Measurements from ENCODE around the gene CDIPT.
"Not testable (repeated sequence)": the region's sequence is repeated elsewhere in the genome, so short reads cannot be mapped to it uniquely, and the experiment has no call there.

The CDIPT gene, protein sequence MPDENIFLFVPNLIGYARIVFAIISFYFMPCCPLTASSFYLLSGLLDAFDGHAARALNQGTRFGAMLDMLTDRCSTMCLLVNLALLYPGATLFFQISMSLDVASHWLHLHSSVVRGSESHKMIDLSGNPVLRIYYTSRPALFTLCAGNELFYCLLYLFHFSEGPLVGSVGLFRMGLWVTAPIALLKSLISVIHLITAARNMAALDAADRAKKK

DNA sequence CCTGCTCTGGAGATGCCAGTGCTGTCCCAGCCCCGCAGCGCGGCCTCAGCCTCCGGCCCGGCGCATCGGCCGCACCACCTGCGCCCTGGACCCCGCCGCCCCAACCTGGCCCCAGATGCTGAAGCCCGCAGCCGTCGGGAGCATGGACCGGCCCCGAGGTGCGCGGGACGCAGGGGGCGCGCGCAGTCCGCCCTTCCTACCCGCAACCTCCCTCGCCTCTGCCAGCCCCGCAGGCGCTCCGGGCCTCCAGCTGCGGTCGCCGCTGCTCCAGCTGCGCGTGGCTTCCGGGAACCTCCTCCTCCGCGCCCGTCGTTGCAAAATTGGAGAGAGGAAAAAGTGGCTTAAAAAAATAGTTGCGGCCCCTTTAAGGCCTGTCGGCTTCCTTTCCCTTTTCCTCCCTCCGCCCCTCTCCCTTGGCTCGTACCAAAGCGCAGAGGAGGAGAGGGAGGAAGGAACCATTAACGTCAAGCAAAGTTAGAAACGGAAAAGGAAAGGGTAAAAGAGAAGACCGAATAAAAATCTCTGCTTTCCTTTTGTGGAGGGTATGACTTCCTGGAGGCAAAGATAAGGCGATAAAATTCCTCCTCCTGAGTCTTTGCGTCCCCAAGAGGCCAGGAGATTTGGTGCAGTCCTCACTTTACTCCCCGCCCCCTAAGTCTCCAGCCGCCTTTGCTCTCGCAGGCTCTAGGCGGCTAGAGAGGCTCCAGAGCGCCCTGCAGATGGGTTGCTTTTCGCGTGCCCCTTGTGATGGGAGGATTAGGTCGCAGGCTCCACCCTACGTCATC lies at the start of gene CDIPT:
Gene CDIPT (minus strand): TSS at position 343 of the 785 bp plus-strand sequence. CDS start 369 bp downstream, outside the sequence.
- peak; percentile 87 for DNase-seq

DNA sequence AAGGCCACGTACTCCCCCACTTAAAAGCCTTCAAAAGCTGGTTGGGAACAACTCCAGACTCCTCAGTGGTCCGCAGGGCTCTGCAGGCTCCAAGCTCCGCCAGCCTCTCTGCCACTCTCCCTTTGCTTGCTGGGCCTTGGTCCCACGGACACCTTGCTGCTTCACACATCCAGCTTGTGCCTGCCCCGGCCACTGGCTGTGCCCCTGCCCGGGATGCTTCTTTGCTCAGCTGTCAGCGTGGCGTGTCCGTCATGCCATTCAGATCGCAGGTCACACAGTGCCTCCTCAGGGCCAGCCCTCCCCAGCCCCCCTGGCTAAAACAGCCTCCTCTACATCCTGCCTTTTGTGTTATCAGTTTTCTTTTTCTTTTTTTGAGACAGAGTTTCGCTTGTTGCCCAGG lies 49.1 kb upstream of the CDIPT start:
- no peak for DNase-seq

DNA sequence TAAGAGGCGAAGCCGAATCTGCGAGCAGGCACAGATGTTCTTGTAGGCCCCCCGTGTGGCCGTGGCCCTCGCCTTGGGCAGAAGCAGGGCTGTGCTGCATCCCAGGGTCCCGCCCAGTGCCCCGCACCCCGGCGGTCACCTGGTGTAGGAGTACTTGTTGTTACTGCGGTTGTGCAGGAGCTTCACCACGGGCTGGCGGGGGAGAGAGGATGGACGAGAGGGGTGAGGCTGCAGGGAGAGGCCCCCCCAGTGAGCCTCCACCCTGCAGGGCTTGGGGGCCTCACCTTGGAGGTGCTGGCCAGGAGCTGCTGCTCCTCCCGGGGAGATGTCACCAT lies 48.6 kb upstream of the CDIPT start:
- DNase-seq: no peak

DNA sequence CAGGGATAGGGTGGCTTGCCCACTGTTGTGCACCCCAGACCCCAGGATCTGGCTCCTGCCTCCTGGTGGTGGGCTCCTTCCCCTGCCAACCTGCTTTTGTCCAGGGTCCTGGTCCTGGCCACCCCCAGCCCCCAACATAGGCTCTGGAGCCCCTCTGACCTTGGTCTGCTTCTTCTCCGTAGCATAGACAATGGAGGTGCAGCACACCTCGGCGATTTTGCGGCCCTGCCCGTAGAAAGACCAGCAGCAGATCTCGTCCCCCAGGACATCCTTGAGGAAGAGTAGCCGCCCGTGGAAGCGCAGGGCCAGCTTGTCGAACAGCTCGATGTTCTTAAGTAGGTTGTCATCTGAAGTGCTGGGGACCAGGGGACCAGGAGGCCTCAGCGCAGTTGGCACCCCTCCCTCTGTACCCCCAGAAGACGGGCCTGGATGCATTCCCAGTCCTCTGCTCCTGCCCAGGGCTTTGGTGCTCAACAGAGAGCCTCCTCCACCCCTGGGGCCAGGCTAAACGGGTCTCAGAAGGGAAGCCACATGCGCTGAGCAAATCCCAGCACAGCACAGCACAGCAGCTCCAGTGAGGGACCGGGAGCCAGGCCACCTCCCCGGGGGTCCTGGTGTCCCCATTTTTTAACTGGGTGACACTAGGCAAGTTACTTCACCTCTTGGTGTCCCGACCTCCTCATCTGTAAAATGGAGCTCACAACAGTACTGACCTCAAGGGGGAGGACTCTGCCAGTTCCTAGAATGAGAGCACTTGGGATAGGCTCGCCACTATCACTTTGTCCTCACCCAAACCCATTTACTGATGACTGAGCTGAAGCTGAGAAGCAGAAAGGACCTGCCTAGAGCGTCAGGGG lies 48.0 kb upstream of the CDIPT start:
- no peak for DNase-seq

DNA sequence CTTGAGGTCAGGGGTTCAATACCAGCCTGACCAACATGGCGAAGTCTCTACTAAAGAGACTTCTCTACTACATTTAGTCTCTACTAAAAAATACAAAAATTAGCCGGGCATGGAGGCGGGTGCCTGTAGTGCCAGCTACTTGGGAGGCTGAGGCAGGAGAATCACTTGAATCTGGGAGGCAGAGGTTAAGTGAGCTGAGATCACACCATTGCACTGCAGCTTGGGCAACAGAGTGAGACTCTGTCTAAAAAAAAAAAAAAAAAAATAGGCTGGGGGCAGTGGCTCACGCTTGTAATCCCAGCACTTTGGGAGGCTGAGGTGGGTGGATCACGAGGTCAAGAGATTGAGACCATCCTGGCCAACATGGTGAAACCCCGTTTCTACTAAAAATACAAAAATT lies 46.8 kb upstream of the CDIPT start:
- DNase-seq: not testable (repeated sequence)

DNA sequence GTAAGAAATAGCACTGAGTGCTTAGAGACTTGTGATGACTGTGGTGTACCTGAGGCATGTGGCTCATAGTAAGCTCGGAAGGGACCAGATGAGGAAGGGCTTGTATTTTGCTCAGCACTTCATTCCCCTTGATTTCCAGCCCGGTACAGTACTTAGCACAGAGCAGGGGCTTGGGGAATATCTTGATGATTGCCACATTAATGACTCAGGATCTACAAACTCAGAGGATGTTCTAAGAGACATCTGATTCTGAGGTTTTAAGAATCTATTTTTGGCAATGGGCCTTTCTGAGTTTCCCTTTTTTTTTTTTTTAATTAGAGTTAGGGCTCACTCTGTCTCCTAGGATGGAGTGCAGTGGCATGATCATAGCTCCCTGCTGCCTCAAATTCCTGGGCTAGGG lies 46.4 kb upstream of the CDIPT start:
- DNase-seq: no peak

DNA sequence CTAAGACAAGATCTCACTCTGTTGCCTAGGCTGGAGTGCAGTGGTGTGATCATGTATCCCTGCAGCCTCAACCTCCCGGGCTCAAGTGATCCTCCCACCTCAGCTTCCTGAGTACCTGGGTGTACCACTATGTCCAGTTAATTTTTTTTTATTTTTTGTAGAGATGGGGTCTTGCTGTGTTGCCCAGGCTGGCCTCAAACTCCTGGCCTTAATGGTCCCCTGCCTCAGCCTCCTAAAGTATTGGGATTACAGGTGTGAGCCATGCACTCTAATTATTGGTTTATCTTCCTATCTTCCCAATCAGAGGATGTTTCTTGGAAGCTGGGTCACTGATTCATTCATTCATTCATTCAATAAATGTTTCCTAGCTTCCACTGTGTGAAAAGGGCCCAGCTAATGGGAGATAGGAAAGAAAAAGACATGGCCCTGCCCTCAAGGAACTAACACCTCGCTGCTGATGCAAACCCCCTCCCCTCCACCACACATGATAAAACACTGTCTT lies 45.7 kb upstream of the CDIPT start:
- no peak for DNase-seq

DNA sequence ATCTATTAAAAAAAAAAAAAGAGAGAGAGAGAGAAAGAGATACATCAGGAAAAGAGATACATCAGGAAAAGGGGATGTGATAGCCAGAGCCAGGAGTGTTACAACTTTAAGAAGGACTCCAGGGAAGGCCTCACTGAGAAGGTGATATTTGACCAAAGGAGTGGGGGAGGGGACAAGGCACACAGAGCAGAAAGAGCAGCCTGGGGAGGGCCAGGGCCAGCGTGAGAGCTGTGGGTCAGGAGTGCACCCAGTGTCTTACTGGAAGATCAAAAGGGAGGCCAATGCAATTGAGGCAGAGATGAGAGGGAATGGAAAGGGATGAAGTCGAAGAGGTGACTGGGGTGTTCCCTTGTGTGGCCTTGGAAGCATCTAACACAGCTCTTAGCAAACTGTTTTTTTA lies 44.9 kb upstream of the CDIPT start:
- DNase-seq: no peak

DNA sequence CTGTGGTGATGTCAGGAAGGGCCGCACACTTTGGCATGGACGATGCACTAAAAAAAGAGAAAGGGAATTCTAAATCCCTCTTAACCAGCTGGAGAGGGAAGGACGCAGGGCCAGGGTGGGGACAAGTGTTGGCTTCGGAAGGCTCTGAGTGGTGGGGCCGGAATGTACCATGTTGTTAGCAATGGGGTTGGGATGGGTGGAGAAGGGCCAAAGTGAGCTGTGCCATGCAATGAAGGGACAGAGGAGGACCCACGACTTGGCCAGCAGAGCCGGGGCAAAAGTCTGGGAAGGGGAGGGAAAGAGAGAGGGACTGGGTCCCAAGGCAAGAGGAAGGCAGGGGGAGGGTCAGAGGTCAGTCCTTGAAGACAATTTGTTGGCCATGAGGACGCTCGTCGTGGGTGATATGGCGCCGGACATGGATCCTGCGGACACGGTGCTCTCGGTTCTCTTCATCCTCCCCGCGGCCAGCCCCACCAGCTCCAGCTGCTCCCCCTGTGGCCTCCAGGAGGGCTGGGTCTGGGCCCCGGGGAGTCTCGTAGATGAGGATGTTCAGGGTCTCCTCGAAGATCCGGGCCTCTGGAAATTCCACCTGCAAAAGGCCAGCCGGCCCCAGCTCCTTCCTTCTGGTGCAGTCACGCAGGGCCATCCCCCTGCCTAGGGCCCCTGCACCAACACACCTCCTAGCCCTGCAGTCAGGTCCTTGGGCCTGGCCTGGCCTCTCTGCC lies 43.7 kb upstream of the CDIPT start:
- DNase-seq: no peak

DNA sequence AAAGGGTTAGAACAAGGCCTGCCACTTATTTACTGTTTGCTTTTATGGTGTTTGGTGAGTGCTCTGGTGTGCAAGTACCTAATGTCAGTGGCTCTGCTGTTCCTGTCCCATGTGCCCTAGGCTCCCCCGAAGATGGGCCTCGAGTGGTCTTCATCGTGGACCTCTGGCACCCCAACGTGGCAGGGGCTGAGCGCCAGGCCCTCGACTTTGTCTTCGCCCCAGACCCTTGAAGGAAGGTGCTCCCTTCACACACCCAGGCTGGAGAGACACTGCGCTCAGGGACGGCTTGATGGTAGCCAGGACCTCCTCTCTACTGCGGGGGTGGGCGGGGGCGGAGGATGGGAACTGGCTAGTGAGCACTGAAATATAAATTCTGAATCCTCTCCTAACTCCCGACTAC lies 42.6 kb upstream of the CDIPT start:
- no peak for DNase-seq

DNA sequence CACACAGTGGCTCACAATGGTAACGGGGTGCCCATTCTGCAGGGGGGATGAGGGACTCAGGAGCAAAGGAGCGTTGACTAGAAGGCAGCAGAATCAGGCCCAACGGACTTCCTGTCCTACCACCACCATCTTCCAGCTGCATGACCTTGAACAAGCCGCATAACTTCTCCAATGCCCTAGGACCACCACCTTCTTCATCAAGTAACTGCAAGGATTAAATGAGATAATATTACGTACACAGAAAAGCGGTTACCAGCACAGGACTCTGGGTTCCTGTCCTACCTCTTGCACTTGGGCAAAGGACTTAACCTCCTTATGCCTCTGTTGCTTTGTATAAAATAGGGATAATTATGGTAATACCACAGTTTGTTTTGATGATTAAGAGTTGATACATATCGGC lies 41.9 kb upstream of the CDIPT start:
- no peak for DNase-seq

DNA sequence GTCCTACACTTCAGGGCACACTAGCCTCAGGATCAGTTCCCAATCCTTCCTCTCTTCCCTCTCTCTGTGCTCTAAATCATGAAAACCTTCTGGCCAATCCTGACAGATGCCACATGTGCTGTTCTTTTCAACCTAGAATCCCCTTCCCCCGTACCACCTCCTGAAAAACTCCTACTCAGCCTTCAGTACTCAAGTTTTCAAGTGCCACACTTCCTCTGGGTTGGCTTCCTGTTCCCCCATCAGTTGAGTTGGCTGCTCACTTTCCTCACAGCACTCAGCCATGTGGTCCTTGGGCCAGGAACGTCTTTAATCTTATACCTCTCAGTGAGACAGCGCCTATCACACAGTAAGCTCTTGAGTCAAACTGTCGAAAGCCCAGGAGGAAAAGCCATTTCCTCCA lies 40.6 kb upstream of the CDIPT start:
- DNase-seq: no peak

DNA sequence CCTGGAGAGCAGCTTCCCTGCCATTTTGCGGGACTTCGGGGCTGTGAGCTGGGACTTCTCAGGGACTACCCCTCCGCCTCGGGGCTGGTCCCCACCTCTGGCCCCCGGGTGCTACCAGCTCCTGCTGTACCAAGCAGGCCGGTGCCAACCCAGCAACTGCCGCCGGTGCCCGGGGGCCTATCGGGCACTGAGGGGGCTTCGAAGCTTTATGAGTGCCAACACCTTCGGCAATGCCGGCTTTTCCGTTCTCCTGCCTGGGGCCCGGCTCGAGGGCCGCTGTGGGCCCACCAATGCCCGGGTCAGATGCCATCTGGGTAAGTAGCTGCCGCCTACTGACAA lies 38.5 kb upstream of the CDIPT start:
- DNase-seq: no peak

DNA sequence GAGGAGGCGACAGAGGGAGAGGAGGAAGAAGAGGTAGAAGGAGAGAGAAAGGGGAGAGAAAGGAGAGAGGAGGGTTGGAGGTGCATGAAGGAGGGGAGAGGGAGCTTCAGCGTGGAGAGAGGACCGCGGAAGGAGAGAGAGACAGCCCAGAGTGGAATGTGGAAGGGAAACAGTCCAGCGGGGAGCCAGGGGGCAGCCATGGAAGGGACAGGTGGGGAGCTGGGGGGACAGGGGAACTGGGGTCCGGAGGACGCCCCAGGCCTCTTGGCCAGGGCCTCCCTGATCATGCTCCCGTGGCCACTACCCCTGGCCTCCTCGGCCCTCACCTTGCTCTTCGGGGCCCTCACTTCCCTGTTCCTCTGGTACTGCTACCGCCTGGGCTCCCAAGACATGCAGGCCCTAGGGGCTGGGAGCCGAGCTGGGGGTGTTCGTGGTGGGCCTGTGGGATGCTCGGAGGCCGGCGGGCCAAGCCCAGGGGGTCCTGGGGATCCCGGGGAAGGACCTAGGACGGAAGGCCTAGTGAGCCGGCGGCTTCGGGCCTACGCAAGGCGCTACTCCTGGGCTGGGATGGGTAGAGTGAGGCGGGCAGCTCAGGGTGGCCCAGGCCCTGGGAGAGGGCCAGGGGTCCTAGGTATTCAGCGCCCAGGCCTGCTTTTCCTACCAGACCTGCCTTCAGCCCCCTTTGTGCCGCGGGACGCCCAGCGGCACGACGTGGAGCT lies 38.0 kb upstream of the CDIPT start:
- no peak for DNase-seq

DNA sequence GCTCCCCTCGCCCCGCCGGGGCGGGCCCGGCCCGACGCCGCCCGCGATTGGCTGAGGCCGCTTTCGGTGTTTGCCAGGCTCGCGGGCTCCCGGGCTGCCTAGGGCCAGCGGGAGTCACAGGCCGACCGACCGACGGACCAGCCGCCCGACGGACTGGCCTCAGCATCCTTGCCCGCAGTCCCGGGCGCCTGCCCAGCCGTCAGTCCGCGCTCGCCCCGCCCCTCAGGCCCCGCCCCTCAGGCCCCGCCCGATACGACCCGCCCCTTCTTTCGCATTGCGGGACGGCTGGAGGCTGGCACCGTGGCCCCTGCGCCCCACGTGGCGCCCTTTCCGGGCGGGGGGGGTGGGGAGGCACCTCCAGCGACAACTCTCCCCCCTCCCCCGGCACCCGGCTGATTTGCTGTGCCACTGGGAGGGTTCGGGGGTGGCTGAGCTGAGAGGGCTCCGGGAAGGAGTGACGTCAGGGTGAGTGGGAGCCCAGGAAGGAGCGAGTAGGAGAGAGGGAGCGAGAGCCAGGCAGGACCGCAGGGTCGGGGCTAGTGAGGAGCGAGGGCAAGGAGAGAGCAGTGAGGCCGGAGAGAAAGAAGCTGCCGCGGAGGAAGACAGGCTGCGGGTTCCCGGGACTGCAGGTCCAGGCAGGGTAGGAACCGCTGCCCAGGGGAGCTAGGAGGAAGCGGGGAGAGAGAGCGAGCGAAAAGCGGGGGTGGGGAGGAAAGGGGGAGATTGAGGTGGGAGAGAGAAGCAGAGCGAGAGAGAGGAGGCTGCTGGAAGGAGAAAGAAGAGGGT lies 37.3 kb upstream of the CDIPT start, which contains the start of gene ASPHD1:
Gene ASPHD1 (plus strand): TSS at position 387 of the 786 bp plus-strand sequence. CDS start 484 bp downstream, outside the sequence.
- peak; percentile 73 for DNase-seq

DNA sequence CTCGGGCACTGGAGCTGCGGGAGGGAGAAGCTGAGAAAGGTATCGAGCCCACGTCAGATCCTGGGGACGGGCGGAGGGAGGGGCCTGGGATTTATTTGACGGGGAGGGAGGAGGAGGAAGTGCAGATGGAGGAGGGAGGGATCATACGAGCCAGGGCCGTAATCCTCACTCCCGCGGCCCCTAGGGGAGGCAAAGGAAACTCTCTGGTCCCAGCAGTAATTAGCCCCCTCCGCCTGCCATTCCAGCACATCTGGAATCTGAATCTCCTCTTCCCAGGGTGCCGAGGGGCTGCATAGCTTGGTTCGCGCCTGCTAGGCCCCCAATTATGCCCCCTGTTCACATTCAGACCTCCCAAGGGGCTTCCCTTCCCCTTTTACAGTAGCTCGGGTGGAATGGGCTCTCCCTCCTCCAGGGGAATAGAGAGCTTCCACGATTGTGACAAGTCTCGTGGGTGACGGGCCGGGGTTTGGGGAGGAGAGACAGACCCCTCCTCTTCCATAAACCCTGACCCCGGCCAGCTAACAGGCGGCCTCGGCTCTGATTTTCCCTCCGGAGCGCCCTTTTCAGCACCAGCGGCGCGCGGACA lies 36.6 kb upstream of the CDIPT start, which contains the start of gene SEZ6L2:
Gene SEZ6L2 (minus strand): TSS at position 35 of the 586 bp plus-strand sequence. CDS start 531 bp downstream, outside the sequence.
- peak; percentile 89 for DNase-seq

DNA sequence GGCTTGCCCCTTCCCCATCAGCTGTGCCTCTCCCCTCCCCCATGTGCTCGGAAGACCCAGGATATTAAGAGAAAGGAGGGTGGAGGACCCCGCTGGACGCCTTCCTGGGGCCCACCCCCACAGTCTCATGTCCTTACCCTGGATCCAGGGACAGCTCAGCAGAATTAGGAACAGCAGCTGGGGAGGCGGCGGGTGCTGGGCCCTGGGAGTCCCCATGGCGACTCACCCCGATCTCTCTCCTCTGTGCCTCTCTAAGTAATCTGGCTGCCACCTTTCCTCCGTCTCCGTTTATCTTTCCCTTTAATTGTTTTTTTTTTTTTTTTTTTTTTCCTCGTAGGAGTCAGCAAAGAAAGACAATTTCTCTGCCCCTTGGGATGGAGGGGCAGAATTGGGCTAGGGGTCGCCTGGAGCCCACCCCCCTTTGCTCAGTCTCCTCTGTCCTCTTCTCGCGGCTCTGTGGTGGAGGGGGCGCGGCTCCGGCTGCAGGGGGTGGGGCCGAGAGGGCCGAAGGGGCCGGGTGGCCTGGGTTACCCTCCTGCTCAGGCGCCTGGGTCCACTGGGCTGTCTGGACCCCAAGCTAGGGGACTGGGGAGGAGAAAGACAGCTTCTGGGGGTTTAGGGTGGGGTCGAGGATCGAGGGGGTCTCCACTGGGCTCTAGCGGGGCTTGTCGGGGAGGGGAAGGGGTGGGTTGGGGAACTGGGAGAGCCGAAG lies 35.9 kb upstream of the CDIPT start:
- DNase-seq: no peak

DNA sequence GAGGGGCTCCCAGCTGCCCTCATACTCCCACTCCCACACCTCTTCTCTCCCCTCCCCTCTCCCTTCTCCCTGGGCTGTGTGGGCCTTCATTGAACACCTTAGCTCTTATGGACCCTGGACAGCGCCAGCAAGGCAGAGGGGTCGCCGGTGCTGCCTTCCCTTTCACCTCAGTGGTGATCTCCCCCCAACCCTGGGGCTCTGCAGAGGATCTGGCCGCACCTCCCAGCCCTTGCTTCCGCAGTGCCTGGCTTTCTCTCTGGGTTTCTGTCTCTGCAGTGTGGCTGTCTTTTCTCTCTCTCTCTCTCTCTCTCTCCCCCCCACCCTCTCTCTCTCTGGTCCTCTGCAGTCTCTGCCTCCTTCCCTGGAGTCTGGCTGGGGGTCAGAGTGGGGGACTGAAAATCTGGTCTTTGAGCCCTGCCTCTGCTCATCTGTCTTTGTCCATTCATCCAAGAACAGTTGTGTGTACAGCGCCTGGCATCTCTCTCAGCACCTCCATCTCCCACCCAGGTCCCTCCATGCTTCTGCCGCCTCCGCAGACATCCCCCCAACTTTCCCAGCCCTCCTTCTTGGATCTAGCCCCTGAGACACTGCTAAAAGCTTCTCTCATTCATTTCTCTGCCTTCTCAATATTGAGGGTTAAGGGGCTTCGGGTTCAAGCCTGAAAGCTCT lies 35.2 kb upstream of the CDIPT start:
- no peak for DNase-seq

DNA sequence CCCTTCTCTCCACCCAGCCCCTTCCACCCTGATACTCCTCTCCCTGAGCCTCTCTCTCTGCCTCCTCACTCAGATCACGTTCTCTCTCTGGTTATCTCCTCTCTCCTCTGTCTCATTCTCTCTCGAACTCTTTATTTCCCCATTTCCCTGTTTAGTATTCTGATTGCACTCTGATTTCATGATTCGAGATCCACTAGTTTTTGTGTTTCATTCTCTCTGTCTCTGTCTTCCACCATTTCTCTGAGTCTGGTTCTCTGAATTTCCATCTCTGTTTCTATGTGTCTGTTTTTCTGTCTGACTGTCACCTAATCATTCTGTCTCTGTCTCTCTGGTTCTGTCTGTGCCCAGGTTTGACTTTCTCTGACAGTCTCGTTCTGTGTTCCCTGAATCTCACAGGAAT lies 34.3 kb upstream of the CDIPT start:
- DNase-seq: no peak

DNA sequence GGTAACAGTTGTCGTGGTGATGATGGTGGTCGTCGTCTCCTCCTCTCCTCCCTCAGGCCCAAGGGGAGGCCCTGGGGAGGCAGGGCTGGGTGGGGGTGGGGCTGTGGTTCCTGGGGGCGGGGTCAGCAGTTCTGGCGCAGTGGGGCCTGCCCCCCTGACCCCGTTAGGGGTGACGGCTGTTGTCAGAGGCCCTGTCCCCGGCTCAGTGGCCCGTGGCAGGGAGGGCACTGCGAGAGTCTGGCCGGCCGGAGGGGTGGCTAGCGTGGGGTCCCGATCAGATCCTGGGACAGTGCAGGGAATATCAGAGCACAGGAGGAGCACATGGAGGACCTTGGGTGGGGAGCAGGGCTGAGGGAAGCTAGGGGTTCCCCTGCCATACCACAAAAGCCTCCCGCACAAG lies 33.8 kb upstream of the CDIPT start:
- no peak for DNase-seq

All from NCI-H2107 (cell line).